ENCODE data around the gene NMRK1. TPM values are rescaled to one million over a fixed set of nuclear protein-coding genes. Genes with fewer than 3 reads are reported as not detected.

Gene NMRK1
- total RNA-seq, 1 experiment from 2014 or later, result 9.7 TPM

DNA sequence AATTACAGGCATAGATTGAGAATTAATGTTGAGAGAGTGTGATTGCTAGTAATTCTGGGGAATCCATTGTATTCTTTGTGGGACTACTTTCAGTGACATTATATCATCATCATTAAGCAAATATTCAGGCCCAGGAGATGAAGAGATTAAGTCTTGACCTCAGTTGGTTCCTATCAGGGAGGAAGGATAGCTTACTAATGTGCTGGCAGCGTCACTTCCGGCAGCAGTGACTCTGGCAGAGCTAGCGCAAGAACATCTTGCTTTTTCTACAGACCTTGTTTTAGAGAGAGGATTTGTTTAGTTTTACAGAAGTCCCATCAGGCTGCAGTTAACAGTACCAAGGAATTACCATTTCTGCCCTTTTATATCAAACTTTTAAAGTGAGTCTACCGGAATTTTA lies 20.6 kb upstream of the NMRK1 start:
- Histone ChIP-seq H4K20me1 (ENCODE audit: low read length) (no peaks in the 10 kb centered on the region), H3K9me2 (replicated peaks; ENCODE audit: low read length) (no peaks in the 10 kb centered on the region), H3K79me2 (ENCODE audit: low read length) (no peaks in the 10 kb centered on the region), H3K9ac (ENCODE audit: low read length) (no peak overlapping the region), H3K27me3 (ENCODE audit: low read length) (no peaks in the 10 kb centered on the region), H2AFZ (ENCODE audit: low read length) (no peak overlapping the region), H3K36me3 (ENCODE audit: low read depth, low read length) (no peaks in the 10 kb centered on the region), H3K4me1 (ENCODE audit: insufficient read depth, low read length) (peaks cover 10% of the 10 kb centered on the region), H3K27ac (ENCODE audit: low read length) (no peak overlapping the region), H3F3A (ENCODE audit: low read length, unreplicated experiment) (no peaks in the 10 kb centered on the region), H3K4me2 (ENCODE audit: low read length) (no peak overlapping the region), H3K9me3 (ENCODE audit: low read length) (no peaks in the 10 kb centered on the region), H3K4me3 (ENCODE audit: low read length) (no peak overlapping the region)
- no TSS peak for BruUV-seq (replicated peaks)
- intact Hi-C loops (cut with micrococcal nuclease), result no loop called here
- ATAC-seq, result no peak
- ChIA-PET CTCF (no interaction called here), POLR2A (ENCODE audit: unreplicated experiment) (no interaction called here)
- peak; percentile 44 for DNase-seq
- TF ChIP-seq EZH2 (IDR thresholded peaks at IDR 0.05; ENCODE audit: low read length, unreplicated experiment), result no peak
- TF ChIP-seq EZH2phosphoT487 (IDR thresholded peaks at IDR 0.05; ENCODE audit: borderline replicate concordance, low read length), result no peak
- TF ChIP-seq, protein P1, sequence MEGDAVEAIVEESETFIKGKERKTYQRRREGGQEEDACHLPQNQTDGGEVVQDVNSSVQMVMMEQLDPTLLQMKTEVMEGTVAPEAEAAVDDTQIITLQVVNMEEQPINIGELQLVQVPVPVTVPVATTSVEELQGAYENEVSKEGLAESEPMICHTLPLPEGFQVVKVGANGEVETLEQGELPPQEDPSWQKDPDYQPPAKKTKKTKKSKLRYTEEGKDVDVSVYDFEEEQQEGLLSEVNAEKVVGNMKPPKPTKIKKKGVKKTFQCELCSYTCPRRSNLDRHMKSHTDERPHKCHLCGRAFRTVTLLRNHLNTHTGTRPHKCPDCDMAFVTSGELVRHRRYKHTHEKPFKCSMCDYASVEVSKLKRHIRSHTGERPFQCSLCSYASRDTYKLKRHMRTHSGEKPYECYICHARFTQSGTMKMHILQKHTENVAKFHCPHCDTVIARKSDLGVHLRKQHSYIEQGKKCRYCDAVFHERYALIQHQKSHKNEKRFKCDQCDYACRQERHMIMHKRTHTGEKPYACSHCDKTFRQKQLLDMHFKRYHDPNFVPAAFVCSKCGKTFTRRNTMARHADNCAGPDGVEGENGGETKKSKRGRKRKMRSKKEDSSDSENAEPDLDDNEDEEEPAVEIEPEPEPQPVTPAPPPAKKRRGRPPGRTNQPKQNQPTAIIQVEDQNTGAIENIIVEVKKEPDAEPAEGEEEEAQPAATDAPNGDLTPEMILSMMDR (conservative IDR thresholded peaks at IDR 0.05; ENCODE audit: low read depth, low read length), result no peak

DNA sequence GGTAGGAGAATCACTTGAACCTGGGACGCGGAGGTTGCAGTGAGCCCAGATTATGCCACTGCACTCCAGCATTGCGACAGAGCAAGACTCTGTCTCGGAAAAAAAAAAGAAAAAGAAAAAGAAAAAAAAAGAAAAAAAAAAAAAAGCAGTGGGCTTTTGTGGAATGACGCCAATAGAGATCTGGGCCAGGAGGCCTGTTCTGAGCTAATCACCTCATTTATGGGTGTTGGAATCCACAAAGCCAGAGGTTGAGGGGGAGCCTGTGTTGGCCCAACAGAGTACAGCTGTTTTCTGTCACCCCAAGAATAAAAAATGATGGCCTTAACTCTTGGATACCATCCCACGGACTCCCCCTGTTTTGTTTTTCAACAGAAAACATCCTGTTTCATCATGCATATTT lies 18.9 kb upstream of the NMRK1 start:
- Histone ChIP-seq H3K9me2 (replicated peaks; ENCODE audit: low read length) (no peaks in the 10 kb centered on the region), H2AFZ (ENCODE audit: low read length) (no peak overlapping the region), H3K27me3 (ENCODE audit: low read length) (no peaks in the 10 kb centered on the region), H3K9ac (ENCODE audit: low read length) (no peak overlapping the region), H4K20me1 (ENCODE audit: low read length) (no peaks in the 10 kb centered on the region), H3K27ac (ENCODE audit: low read length) (no peak overlapping the region), H3K36me3 (ENCODE audit: low read depth, low read length) (no peaks in the 10 kb centered on the region), H3K4me1 (ENCODE audit: insufficient read depth, low read length) (peaks cover 15% of the 10 kb centered on the region), H3F3A (ENCODE audit: low read length, unreplicated experiment) (no peaks in the 10 kb centered on the region), H3K9me3 (ENCODE audit: low read length) (no peaks in the 10 kb centered on the region), H3K79me2 (ENCODE audit: low read length) (no peaks in the 10 kb centered on the region), H3K4me2 (ENCODE audit: low read length) (no peak overlapping the region), H3K4me3 (ENCODE audit: low read length) (no peak overlapping the region)
- ATAC-seq (no peak), DNase-seq (no peak)
- intact Hi-C loops (cut with micrococcal nuclease), result no loop called here
- ChIA-PET POLR2A (ENCODE audit: unreplicated experiment) (no interaction called here), CTCF (no interaction called here)
- BruUV-seq (replicated peaks), result no TSS peak
- TF ChIP-seq, protein P1 (conservative IDR thresholded peaks at IDR 0.05; ENCODE audit: low read depth, low read length), result no peak
- TF ChIP-seq EZH2 (IDR thresholded peaks at IDR 0.05; ENCODE audit: low read length, unreplicated experiment) (no peak), EZH2phosphoT487 (IDR thresholded peaks at IDR 0.05; ENCODE audit: borderline replicate concordance, low read length) (no peak)

- Histone ChIP-seq H3K4me1 (ENCODE audit: insufficient read depth, low read length) (peaks cover 13% of the 10 kb centered on the region), H2AFZ (ENCODE audit: low read length) (no peak overlapping the region), H3K36me3 (ENCODE audit: low read depth, low read length) (no peaks in the 10 kb centered on the region), H4K20me1 (ENCODE audit: low read length) (no peaks in the 10 kb centered on the region), H3K79me2 (ENCODE audit: low read length) (no peaks in the 10 kb centered on the region), H3K4me3 (ENCODE audit: low read length) (no peak overlapping the region), H3K9me2 (replicated peaks; ENCODE audit: low read length) (no peaks in the 10 kb centered on the region), H3K4me2 (ENCODE audit: low read length) (no peak overlapping the region), H3K9me3 (ENCODE audit: low read length) (no peaks in the 10 kb centered on the region), H3K27ac (ENCODE audit: low read length) (no peak overlapping the region), H3F3A (ENCODE audit: low read length, unreplicated experiment) (no peaks in the 10 kb centered on the region), H3K27me3 (ENCODE audit: low read length) (no peaks in the 10 kb centered on the region), H3K9ac (ENCODE audit: low read length) (no peak overlapping the region)
- POLR2A ChIA-PET (ENCODE audit: unreplicated experiment), result no interaction called here
- DNase-seq (no peak), ATAC-seq (no peak)
- no TSS peak for BruUV-seq (replicated peaks)
- CTCF ChIA-PET, result no interaction called here
- TF ChIP-seq, protein P1 (conservative IDR thresholded peaks at IDR 0.05; ENCODE audit: low read depth, low read length), result no peak
- TF ChIP-seq EZH2phosphoT487 (IDR thresholded peaks at IDR 0.05; ENCODE audit: borderline replicate concordance, low read length) (no peak), EZH2 (IDR thresholded peaks at IDR 0.05; ENCODE audit: low read length, unreplicated experiment) (no peak)
- intact Hi-C loops (cut with micrococcal nuclease), result no loop called here
These were observed 17.9 kb upstream of the NMRK1 start for GRCh38 chr9:75105841-75106240.
